Astrocyte (in vitro differentiated cells and primary cell): ENCODE results near the gene CDKN1C. TPM values are rescaled to one million over a fixed set of nuclear protein-coding genes. Genes with fewer than 3 reads are reported as not detected.

Experiments used
- DNase-seq: peaks from one replicate; pipeline ENCODE4 v3.0.0-alpha.2; 2010; ENCODE audit warnings: low read depth
- FAIRE-seq: peaks from 2 replicates; lab custom pipeline; 2011; peaks lifted over from hg19 to GRCh38; lab: Jason Lieb, UNC
- H2AFZ ChIP-seq: 2 replicates; pipeline ENCODE4 v1.6.0; 2012; ENCODE audit warnings: low read depth, low read length, inconsistent platforms
- H3K27ac ChIP-seq: 2 replicates; pipeline ENCODE4 v1.5.1; 2011; ENCODE audit warnings: low read depth, low read length, inconsistent platforms
- H3K27me3 ChIP-seq: 2 replicates; pipeline ENCODE4 v1.6.0; 2011; ENCODE audit warnings: low read length, inconsistent platforms; ENCODE audit not compliant: insufficient read depth
- H3K36me3 ChIP-seq: 2 replicates; pipeline ENCODE4 v1.5.1; 2011; ENCODE audit warnings: low read length, inconsistent platforms; ENCODE audit not compliant: insufficient read depth
- H3K4me1 ChIP-seq: 2 replicates; pipeline ENCODE4 v1.5.1; 2011; ENCODE audit warnings: low read length, inconsistent platforms; ENCODE audit not compliant: insufficient read depth
- H3K4me2 ChIP-seq: 2 replicates; pipeline ENCODE4 v1.6.0; 2012; ENCODE audit warnings: low read length, inconsistent platforms
- H3K4me3 ChIP-seq: 2 replicates; pipeline ENCODE4 v1.5.1; 2011; ENCODE audit warnings: low read depth, mild to moderate bottlenecking, low read length, inconsistent platforms; ENCODE audit not compliant: insufficient read depth
- H3K79me2 ChIP-seq: 2 replicates; pipeline ENCODE4 v1.6.0; 2012; ENCODE audit warnings: mild to moderate bottlenecking, low read length, inconsistent platforms; ENCODE audit not compliant: insufficient read depth
- H3K9ac ChIP-seq: 2 replicates; pipeline ENCODE4 v1.6.0; 2012; ENCODE audit warnings: mild to moderate bottlenecking, low read length, inconsistent platforms
- H3K9me3 ChIP-seq: 2 replicates; pipeline ENCODE4 v1.5.1; 2012; ENCODE audit warnings: low read depth, mild to moderate bottlenecking, low read length, inconsistent platforms; ENCODE audit not compliant: insufficient read depth
- H4K20me1 ChIP-seq: 2 replicates; pipeline ENCODE4 v1.6.0; 2012; ENCODE audit warnings: low read length, inconsistent platforms; ENCODE audit not compliant: insufficient read depth
- H3K27ac Mint-ChIP-seq: one replicate; pipeline ENCODE4 v1.8.0; 2021; ENCODE audit warnings: mild to moderate bottlenecking, mixed read lengths; ENCODE audit not compliant: unreplicated experiment
- H3K27me3 Mint-ChIP-seq: one replicate; pipeline ENCODE4 v1.8.0; 2021; ENCODE audit warnings: low read depth, mixed read lengths; ENCODE audit not compliant: unreplicated experiment
- H3K36me3 Mint-ChIP-seq: one replicate; pipeline ENCODE4 v1.8.0; 2021; ENCODE audit warnings: low read depth, mixed read lengths; ENCODE audit not compliant: unreplicated experiment
- H3K4me1 Mint-ChIP-seq: one replicate; pipeline ENCODE4 v1.8.0; 2021; ENCODE audit warnings: low read depth, mixed read lengths; ENCODE audit not compliant: unreplicated experiment
- H3K4me3 Mint-ChIP-seq: one replicate; pipeline ENCODE4 v1.8.0; 2021; ENCODE audit warnings: mild to moderate bottlenecking, moderate library complexity, mixed read lengths; ENCODE audit not compliant: unreplicated experiment
- H3K9me3 Mint-ChIP-seq: one replicate; pipeline ENCODE4 v1.8.0; 2021; ENCODE audit warnings: mild to moderate bottlenecking, mixed read lengths; ENCODE audit not compliant: unreplicated experiment
- EZH2 ChIP-seq: IDR thresholded peaks from 2 replicates; pipeline ENCODE4 v1.6.1; 2012; ENCODE audit warnings: mild to moderate bottlenecking, low read length, inconsistent platforms; ENCODE audit not compliant: insufficient read depth
- total RNA-seq: library from RNA; stranded (reverse); gene quantifications from 2 replicates; pipeline ENCODE4 v1.2.1, GENCODE V29; 2021
- TF ChIP-seq, protein P1 (sequence below): IDR thresholded peaks from 2 replicates; pipeline ENCODE4 v1.5.1; 2011; ENCODE audit warnings: low read depth, mild to moderate bottlenecking, inconsistent platforms, low read length, moderate library complexity; ENCODE audit not compliant: insufficient read depth

The CDKN1C gene
- total RNA-seq, 1 donor from 2014 or later, result 7.5 TPM

DNA sequence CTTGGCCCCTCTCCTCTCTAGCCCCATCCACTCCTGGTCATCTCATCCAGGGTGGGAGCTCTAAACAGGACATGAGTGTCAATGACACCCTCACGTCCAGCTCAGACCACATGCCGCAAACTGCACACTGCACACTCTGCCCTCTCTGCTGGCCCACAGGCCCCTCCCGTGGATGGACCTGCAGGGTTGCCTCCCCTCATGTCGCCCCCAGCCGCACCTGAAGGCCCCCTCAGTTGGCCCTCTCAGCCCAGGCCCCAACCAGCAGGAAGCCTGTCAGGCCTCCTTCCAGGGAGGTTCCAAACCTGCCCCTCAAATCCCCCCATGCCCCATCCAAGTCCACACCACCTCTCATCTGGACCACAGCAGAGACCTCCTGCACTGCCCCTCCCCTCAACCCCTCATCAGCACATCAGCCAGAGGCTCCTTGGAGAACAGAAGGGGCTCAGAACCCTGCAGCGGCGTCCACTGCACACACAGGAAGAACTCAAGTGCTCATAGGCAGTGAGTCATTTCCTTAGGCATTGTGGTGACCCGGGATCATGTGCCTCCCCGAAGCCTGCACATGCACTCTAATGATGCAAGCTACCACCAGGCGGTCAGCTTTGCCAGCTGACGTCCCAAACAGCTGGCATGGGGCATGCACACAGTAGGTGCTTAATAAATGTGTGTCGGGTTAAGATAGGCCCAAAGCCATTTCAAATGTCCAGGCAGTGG, 12.9 kb upstream of the CDKN1C start:
- Histone ChIP-seq H3K4me2 (peak overlapping the region; percentile 63), H2AFZ (no peak overlapping the region), H3K79me2 (no peaks in the 10 kb centered on the region), H3K9ac (no peak overlapping the region), H3K27me3 (no peaks in the 10 kb centered on the region), H3K9me3 (no peaks in the 10 kb centered on the region), H4K20me1 (no peaks in the 10 kb centered on the region), H3K4me3 (no peak overlapping the region), H3K4me1 (peaks cover 34% of the 10 kb centered on the region), H3K27ac (peak overlapping the region; percentile 28), H3K36me3 (no peaks in the 10 kb centered on the region)
- Mint-ChIP-seq H3K4me1 (peaks cover 10% of the 10 kb centered on the region), H3K36me3 (peaks cover 2% of the 10 kb centered on the region), H3K4me3 (no peak overlapping the region), H3K9me3 (no peaks in the 10 kb centered on the region), H3K27me3 (peaks cover 23% of the 10 kb centered on the region), H3K27ac (peak overlapping the region; percentile 8)
- TF ChIP-seq, protein P1, sequence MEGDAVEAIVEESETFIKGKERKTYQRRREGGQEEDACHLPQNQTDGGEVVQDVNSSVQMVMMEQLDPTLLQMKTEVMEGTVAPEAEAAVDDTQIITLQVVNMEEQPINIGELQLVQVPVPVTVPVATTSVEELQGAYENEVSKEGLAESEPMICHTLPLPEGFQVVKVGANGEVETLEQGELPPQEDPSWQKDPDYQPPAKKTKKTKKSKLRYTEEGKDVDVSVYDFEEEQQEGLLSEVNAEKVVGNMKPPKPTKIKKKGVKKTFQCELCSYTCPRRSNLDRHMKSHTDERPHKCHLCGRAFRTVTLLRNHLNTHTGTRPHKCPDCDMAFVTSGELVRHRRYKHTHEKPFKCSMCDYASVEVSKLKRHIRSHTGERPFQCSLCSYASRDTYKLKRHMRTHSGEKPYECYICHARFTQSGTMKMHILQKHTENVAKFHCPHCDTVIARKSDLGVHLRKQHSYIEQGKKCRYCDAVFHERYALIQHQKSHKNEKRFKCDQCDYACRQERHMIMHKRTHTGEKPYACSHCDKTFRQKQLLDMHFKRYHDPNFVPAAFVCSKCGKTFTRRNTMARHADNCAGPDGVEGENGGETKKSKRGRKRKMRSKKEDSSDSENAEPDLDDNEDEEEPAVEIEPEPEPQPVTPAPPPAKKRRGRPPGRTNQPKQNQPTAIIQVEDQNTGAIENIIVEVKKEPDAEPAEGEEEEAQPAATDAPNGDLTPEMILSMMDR, result no peak
- TF ChIP-seq EZH2, result no peak
- FAIRE-seq (peak; percentile 32), DNase-seq (peak; percentile 87)

DNA sequence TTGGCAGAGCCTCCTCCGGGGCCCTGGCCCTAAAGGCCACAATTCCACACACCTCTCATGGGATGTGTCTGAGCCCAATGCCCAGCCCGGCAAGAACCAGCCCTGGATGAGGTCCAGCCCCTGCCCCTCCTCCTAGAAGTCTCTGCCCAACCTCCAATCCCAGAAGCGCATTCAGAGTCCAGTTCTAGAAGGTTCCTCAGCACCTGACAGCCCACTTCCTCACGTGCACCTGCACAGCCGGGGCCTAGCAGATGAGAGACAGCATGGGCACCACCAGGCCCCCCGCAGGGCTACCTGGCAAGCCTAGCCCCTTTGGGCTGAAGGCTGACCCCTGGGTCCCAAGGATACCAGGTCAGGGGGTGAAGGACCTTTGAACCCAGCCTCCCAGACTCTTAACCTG, 11.5 kb upstream of the CDKN1C start:
- no peak overlapping the region for H3K27ac ChIP-seq
- H3K27me3 ChIP-seq, result no peaks in the 10 kb centered on the region
- peaks cover 30% of the 10 kb centered on the region for H3K4me1 ChIP-seq
- H3K36me3 Mint-ChIP-seq, result peaks cover 2% of the 10 kb centered on the region
- H3K27ac Mint-ChIP-seq, result no peak overlapping the region
- no peaks in the 10 kb centered on the region for H3K36me3 ChIP-seq
- no peak overlapping the region for H3K4me3 Mint-ChIP-seq
- DNase-seq, result no peak
- FAIRE-seq, result no peak
- no peaks in the 10 kb centered on the region for H4K20me1 ChIP-seq
- no peak overlapping the region for H2AFZ ChIP-seq
- peaks cover 10% of the 10 kb centered on the region for H3K4me1 Mint-ChIP-seq
- no peaks in the 10 kb centered on the region for H3K79me2 ChIP-seq
- H3K27me3 Mint-ChIP-seq, result peaks cover 23% of the 10 kb centered on the region
- no peak overlapping the region for H3K4me3 ChIP-seq
- no peaks in the 10 kb centered on the region for H3K9me3 ChIP-seq
- H3K9me3 Mint-ChIP-seq, result no peaks in the 10 kb centered on the region
- no peak overlapping the region for H3K9ac ChIP-seq
- no peak overlapping the region for H3K4me2 ChIP-seq
- TF ChIP-seq, protein P1, result no peak
- no peak for TF ChIP-seq EZH2

DNA sequence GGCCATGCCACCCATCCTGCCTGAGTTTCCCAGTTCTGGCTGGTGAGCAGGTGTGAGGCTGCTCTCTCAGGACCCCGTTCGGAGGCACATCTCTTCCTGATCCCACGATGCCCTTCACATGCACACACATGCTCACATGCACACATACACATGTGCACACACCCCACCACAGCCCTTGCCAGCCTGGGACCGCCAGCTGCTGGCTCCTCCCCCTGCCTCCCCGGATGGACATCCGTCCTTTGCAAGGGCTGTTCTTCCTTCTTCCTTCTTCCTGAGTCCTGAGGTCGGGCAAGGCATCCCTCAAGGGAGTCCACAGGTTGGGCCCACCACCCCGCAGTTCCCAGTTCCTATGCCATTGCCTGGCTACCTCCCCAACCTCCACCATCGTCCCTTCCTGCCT, 10.5 kb upstream of the CDKN1C start:
- Histone ChIP-seq H3K9me3 (no peaks in the 10 kb centered on the region), H3K4me2 (no peak overlapping the region), H3K79me2 (no peaks in the 10 kb centered on the region), H3K27me3 (no peaks in the 10 kb centered on the region), H3K4me3 (no peak overlapping the region), H3K9ac (no peak overlapping the region), H3K27ac (no peak overlapping the region), H3K36me3 (no peaks in the 10 kb centered on the region), H2AFZ (no peak overlapping the region), H4K20me1 (no peaks in the 10 kb centered on the region), H3K4me1 (peaks cover 23% of the 10 kb centered on the region)
- no peak overlapping the region for H3K4me3 Mint-ChIP-seq
- H3K27ac Mint-ChIP-seq, result peak overlapping the region; percentile 34
- no peak for TF ChIP-seq EZH2
- TF ChIP-seq, protein P1, result no peak
- DNase-seq (no peak), FAIRE-seq (no peak)
- H3K9me3 Mint-ChIP-seq, result no peaks in the 10 kb centered on the region
- peaks cover 10% of the 10 kb centered on the region for H3K4me1 Mint-ChIP-seq
- H3K36me3 Mint-ChIP-seq, result peaks cover 2% of the 10 kb centered on the region
- H3K27me3 Mint-ChIP-seq, result peaks cover 23% of the 10 kb centered on the region
